ACC112 (cell line): Measurements from ENCODE around the gene FBXW12.

Experiments
- H2AFZ ChIP-seq: fragments of 200-600 bp; sonication (generic); one replicate; pipeline ENCODE4 v1.6.0; 2017; ENCODE audit warnings: antibody characterized with exemption, low read length; ENCODE audit not compliant: unreplicated experiment
- H3K27ac ChIP-seq: fragments of 200-600 bp; sonication (generic); 2 replicates; pipeline ENCODE4 v1.5.1; 2014; ENCODE audit warnings: low read depth, mild to moderate bottlenecking, antibody characterized with exemption, low read length, moderate library complexity
- H3K27me3 ChIP-seq: fragments of 200-600 bp; sonication (generic); 2 replicates; pipeline ENCODE4 v1.6.1; 2014; ENCODE audit warnings: mild to moderate bottlenecking, antibody characterized with exemption, low read length, moderate library complexity, mixed read lengths; ENCODE audit not compliant: insufficient read depth
- H3K36me3 ChIP-seq: fragments of 200-600 bp; sonication (generic); 2 replicates; pipeline ENCODE4 v1.6.1; 2016; ENCODE audit warnings: mild to moderate bottlenecking, antibody characterized with exemption, low read length, moderate library complexity, mixed read lengths; ENCODE audit not compliant: insufficient read depth
- H3K4me1 ChIP-seq: fragments of 200-600 bp; sonication (generic); one replicate; pipeline ENCODE4 v1.6.1; 2016; ENCODE audit warnings: low read length, mixed read lengths; ENCODE audit not compliant: insufficient read depth, unreplicated experiment, control insufficient read depth
- H3K4me3 ChIP-seq: fragments of 200-600 bp; sonication (generic); 2 replicates; pipeline ENCODE4 v1.5.1; 2014; ENCODE audit warnings: mild to moderate bottlenecking, low read depth, low read length
- H3K79me2 ChIP-seq: fragments of 200-600 bp; sonication (generic); one replicate; pipeline ENCODE4 v1.6.0; 2016; ENCODE audit warnings: low read length; ENCODE audit not compliant: control insufficient read depth, unreplicated experiment, insufficient read depth

The FBXW12 gene

DNA sequence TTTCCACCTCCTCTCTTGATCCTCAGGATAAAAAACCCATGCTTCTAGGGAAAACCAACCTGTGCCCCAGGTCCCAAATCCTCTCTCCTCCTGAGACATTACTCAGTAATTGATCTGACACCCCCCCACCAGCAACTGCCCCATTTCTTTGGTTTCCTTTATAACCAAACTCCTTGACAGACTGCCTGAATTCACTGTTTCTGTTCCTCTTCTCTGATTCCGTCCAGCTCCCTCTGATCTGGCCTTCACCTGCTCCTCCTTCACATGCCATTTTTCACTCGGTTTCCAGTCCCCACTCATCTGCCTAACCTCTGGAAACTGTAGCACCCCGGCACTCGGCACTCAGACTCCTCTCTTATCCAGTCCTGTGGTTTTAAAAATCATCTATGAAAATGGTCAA is 65.8 kb downstream of the FBXW12 start:
- H3K27ac ChIP-seq = no peak overlapping the region
- peaks cover 32% of the 10 kb centered on the region for H3K4me1 ChIP-seq
- no peak overlapping the region for H3K4me3 ChIP-seq
- H2AFZ ChIP-seq = no peak overlapping the region
- peaks cover 13% of the 10 kb centered on the region; the same call in 1 of the 2 replicates for H3K36me3 ChIP-seq
- H3K27me3 ChIP-seq = no peaks in the 10 kb centered on the region
- H3K79me2 ChIP-seq = peaks cover 42% of the 10 kb centered on the region

DNA sequence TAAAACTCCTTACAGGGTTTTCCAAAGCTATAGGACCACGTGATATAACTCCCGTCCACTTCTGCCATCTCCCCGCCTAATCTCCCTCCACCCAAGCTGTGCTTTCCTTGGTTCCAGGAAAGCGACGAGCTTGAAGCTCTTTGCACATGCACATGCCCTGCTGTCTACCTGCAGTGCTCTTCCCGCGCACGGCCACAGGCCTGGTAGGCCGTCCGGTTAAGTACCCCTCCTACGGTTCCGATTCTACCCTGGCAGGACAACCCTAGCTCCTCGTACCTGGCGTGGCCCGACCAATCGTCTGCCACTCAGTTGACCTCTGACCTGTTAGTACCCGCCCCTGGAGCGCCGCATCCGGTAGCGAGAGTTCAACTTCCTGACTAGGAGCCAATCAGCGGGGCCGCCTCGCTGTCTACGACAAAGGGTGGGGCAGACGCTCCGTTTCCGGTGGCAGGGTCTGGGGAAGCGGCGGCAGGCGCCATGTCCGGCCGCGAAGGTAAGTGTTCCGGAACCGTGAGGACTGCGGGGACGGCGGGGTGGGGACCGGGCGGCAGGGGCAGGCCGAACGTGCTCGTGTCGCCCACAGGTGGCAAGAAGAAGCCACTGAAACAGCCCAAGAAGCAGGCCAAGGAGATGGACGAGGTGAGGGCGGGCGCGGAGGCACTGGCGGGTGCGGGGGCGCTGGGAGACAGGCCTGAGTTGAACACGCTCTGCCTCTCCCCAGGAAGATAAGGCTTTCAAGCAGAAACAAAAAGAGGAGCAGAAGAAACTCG is 68.0 kb downstream of the FBXW12 start, which contains the start of the genes CCDC51 and TMA7:
CCDC51 (minus strand) TSS at position 300 of the 770 bp plus-strand sequence. CDS start 4,991 bp downstream, outside the sequence.
TMA7 (plus strand) TSS at position 438 of the 770 bp plus-strand sequence; CDS start at position 478, 40 bp downstream.
- Histone ChIP-seq H3K79me2 (peaks cover 44% of the 10 kb centered on the region), H3K4me3 (peak within 1 kb of the TSS; percentile 99), H3K36me3 (peaks cover 8% of the 10 kb centered on the region; the same call in 1 of the 2 replicates), H3K27ac (peak within 1 kb of the TSS; percentile 60), H2AFZ (peak within 1 kb of the TSS; percentile 85), H3K27me3 (no peaks in the 10 kb centered on the region), H3K4me1 (peaks cover 10% of the 10 kb centered on the region)

DNA sequence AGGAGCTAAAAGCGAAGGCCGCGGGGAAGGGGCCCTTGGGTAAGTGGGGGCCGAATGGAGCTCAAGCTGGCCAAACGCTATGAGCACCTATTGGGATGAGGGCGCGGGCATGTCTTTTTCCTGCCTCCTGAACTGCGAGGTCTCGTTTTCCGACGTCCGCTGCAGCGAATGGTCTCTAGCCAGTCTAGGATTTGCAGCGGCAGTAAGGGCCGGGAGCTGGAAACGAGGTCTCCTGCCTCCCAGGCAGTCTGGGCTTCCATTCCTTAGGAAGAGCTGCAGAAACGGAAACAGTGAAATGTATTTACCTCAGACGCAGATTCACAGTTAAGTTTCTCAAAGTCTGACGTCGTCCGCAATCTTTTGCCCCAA is 68.6 kb downstream of the FBXW12 start:
- peaks cover 8% of the 10 kb centered on the region; the same call in 1 of the 2 replicates for H3K36me3 ChIP-seq
- peak overlapping the region; percentile 99 for H3K4me3 ChIP-seq
- peak overlapping the region; percentile 60 for H3K27ac ChIP-seq
- H3K4me1 ChIP-seq = peaks cover 10% of the 10 kb centered on the region
- H3K79me2 ChIP-seq = peaks cover 42% of the 10 kb centered on the region
- H2AFZ ChIP-seq = no peak overlapping the region
- H3K27me3 ChIP-seq = no peaks in the 10 kb centered on the region

DNA sequence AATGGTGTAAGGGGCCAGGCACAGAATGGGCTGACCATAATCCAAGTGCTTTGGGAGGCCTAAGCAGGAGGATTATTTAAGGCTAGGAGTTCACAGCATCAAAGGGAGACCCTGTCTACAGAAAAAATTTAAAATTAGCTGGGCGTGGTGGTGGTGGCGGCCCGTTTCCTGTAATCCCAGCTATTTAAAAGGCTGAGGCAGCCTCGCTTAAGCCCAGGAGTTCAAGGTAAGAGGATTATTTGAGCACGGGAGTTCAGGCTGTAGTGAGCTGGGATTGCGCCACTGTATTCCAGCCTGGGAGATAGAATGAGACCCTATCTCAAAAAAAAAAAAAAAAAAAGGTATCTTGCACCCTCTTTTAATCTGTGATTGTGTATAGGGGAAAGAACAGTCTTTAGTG is 69.9 kb downstream of the FBXW12 start:
- Histone ChIP-seq H3K79me2 (peaks cover 50% of the 10 kb centered on the region), H3K4me1 (peaks cover 14% of the 10 kb centered on the region), H3K27me3 (no peaks in the 10 kb centered on the region), H3K4me3 (peak overlapping the region; percentile 99), H2AFZ (no peak overlapping the region), H3K36me3 (peaks cover 8% of the 10 kb centered on the region; the same call in 1 of the 2 replicates), H3K27ac (no peak overlapping the region)
